H9 (cell line): ENCODE data around the gene HS3ST2. TPM values are rescaled to one million over a fixed set of nuclear protein-coding genes. Genes with fewer than 3 reads are reported as not detected.
"Not testable (repeated sequence)": the region's sequence is repeated elsewhere in the genome, so short reads cannot be mapped to it uniquely, and the experiment has no call there.

Experiments used
- DNase-seq: peaks from one replicate; pipeline ENCODE4 v3.0.0-alpha.2; 2017
- H2AFZ ChIP-seq: one replicate; pipeline ENCODE4 v1.6.1; 2013; ENCODE audit warnings: mild to moderate bottlenecking, low read length, control low read depth, moderate library complexity
- H2AK5ac ChIP-seq: 2 replicates; pipeline ENCODE4 v1.6.1; 2013; ENCODE audit warnings: low read length, control low read depth, mixed read lengths; ENCODE audit not compliant: insufficient read length
- H2BK120ac ChIP-seq: one replicate; pipeline ENCODE4 v1.6.1; 2013; ENCODE audit warnings: low read depth, mild to moderate bottlenecking, low read length, control low read depth, inconsistent platforms; ENCODE audit not compliant: poor library complexity, severe bottlenecking
- H2BK12ac ChIP-seq: 2 replicates; pipeline ENCODE4 v1.6.1; 2013; ENCODE audit warnings: low read length, control low read depth, mixed read lengths, low read depth; ENCODE audit not compliant: insufficient read length
- H2BK15ac ChIP-seq: 2 replicates; pipeline ENCODE4 v1.6.1; 2013; ENCODE audit warnings: low read depth, low read length, control low read depth
- H2BK20ac ChIP-seq: one replicate; pipeline ENCODE4 v1.6.1; 2013; ENCODE audit warnings: low read depth, mild to moderate bottlenecking, low read length, control low read depth, inconsistent platforms; ENCODE audit not compliant: poor library complexity, severe bottlenecking
- H2BK5ac ChIP-seq: 2 replicates; pipeline ENCODE4 v1.6.1; 2013; ENCODE audit warnings: low read length, control low read depth, mixed read lengths; ENCODE audit not compliant: insufficient read length
- H3K14ac ChIP-seq: 2 replicates; pipeline ENCODE4 v1.6.1; 2013; ENCODE audit warnings: low read length, control low read depth; ENCODE audit not compliant: insufficient read depth
- H3K18ac ChIP-seq: 2 replicates; pipeline ENCODE4 v1.6.1; 2013; ENCODE audit warnings: low read depth, mild to moderate bottlenecking, mixed read lengths, low read length, control low read depth; ENCODE audit not compliant: insufficient read length
- H3K23ac ChIP-seq: 2 replicates; pipeline ENCODE4 v1.6.1; 2013; ENCODE audit warnings: low read length, control low read depth, mixed read lengths, low read depth; ENCODE audit not compliant: insufficient read length
- H3K23me2 ChIP-seq: 2 replicates; pipeline ENCODE4 v1.6.1; 2013; ENCODE audit warnings: low read depth, mild to moderate bottlenecking, mixed read lengths, low read length, control low read depth; ENCODE audit not compliant: insufficient read length, poor library complexity, severe bottlenecking
- H3K27ac ChIP-seq: 2 replicates; pipeline ENCODE4 v1.5.1; 2013; ENCODE audit warnings: low read length, control low read depth, mixed read lengths, low read depth; ENCODE audit not compliant: insufficient read length
- H3K27me3 ChIP-seq: 2 replicates; pipeline ENCODE4 v1.6.1; 2013; ENCODE audit warnings: low read length, control low read depth, inconsistent platforms; ENCODE audit not compliant: insufficient read depth
- H3K4ac ChIP-seq: 2 replicates; pipeline ENCODE4 v1.6.1; 2013; ENCODE audit warnings: low read depth, mild to moderate bottlenecking, control low read depth, inconsistent platforms, low read length, moderate library complexity
- H3K4me1 ChIP-seq: 2 replicates; pipeline ENCODE4 v1.6.1; 2013; ENCODE audit warnings: low read length, control low read depth, inconsistent platforms; ENCODE audit not compliant: insufficient read depth
- H3K4me2 ChIP-seq: 2 replicates; pipeline ENCODE4 v1.6.1; 2013; ENCODE audit warnings: low read length, control low read depth, mixed read lengths; ENCODE audit not compliant: insufficient read length, insufficient read depth
- H3K56ac ChIP-seq: 2 replicates; pipeline ENCODE4 v1.6.1; 2013; ENCODE audit warnings: low read depth, mild to moderate bottlenecking, mixed read lengths, low read length, control low read depth; ENCODE audit not compliant: insufficient read length
- H3K79me1 ChIP-seq: 2 replicates; pipeline ENCODE4 v1.6.1; 2013; ENCODE audit warnings: low read depth, mild to moderate bottlenecking, moderate library complexity, low read length, control low read depth, inconsistent platforms; ENCODE audit not compliant: insufficient read depth, poor library complexity, severe bottlenecking
- H3K79me2 ChIP-seq: 2 replicates; pipeline ENCODE4 v1.6.1; 2013; ENCODE audit warnings: low read length, control low read depth, inconsistent platforms; ENCODE audit not compliant: insufficient read depth
- H3K9ac ChIP-seq: 2 replicates; pipeline ENCODE4 v1.6.1; 2013; ENCODE audit warnings: low read length, control low read depth, mixed read lengths; ENCODE audit not compliant: insufficient read length; ENCODE audit errors: extremely low read depth
- H3K9me3 ChIP-seq: one replicate; pipeline ENCODE4 v1.6.1; 2013; ENCODE audit warnings: low read depth, low read length, inconsistent platforms; ENCODE audit not compliant: control insufficient read depth
- H3T11ph ChIP-seq: one replicate; pipeline ENCODE4 v1.6.1; 2013; ENCODE audit warnings: mild to moderate bottlenecking, low read length, control low read depth, inconsistent platforms
- H4K20me1 ChIP-seq: one replicate; pipeline ENCODE4 v1.6.1; 2013; ENCODE audit not compliant: control insufficient read depth, insufficient read length, insufficient read depth
- H4K5ac ChIP-seq: 2 replicates; pipeline ENCODE4 v1.6.1; 2013; ENCODE audit warnings: low read depth, mild to moderate bottlenecking, mixed read lengths, low read length, control low read depth; ENCODE audit not compliant: insufficient read length
- H4K8ac ChIP-seq: replicated peaks from 2 replicates; pipeline ENCODE4 v1.6.1; 2013; ENCODE audit warnings: low read length, control low read depth, mixed read lengths, low read depth; ENCODE audit not compliant: insufficient read length
- H4K91ac ChIP-seq: 2 replicates; pipeline ENCODE4 v1.6.1; 2013; ENCODE audit warnings: low read depth, mild to moderate bottlenecking, moderate library complexity, mixed read lengths, low read length, control low read depth; ENCODE audit not compliant: insufficient read length
- H3K27ac Mint-ChIP-seq, 3 experiments: 2 replicates in 2 of 3; 3 replicates in 1 of 3; pipeline ENCODE4 v1.8.0; 2020 to 2021; ENCODE audit warnings: mixed read lengths in 3 of 3, mild to moderate bottlenecking in 1 of 3, moderate library complexity in 1 of 3
- H3K27me3 Mint-ChIP-seq: 2 replicates; pipeline ENCODE4 v1.8.0; 2021; ENCODE audit warnings: low read depth, mild to moderate bottlenecking, moderate library complexity, mixed read lengths
- H3K36me3 Mint-ChIP-seq, 3 experiments: 2 replicates in 2 of 3; 3 replicates in 1 of 3; pipeline ENCODE4 v1.8.0; 2020 to 2021; ENCODE audit warnings: low read depth in 3 of 3, mixed read lengths in 3 of 3; ENCODE audit not compliant: insufficient read depth in 1 of 3
- H3K4me1 Mint-ChIP-seq, 2 experiments: 2 replicates each; pipeline ENCODE4 v1.8.0; 2020; ENCODE audit warnings: mixed read lengths in 2 of 2
- H3K4me3 Mint-ChIP-seq, 2 experiments: 2 replicates in 1 of 2; 3 replicates in 1 of 2; pipeline ENCODE4 v1.8.0; 2020 to 2021; ENCODE audit warnings: mild to moderate bottlenecking in 2 of 2, mixed read lengths in 2 of 2, moderate library complexity in 1 of 2
- H3K9me3 Mint-ChIP-seq, 2 experiments: 2 replicates in 1 of 2; 3 replicates in 1 of 2; pipeline ENCODE4 v1.8.0; 2020; ENCODE audit warnings: mild to moderate bottlenecking in 2 of 2, mixed read lengths in 2 of 2, moderate library complexity in 1 of 2
- CTCF ChIP-seq: fragments of 200-600 bp; sonication (generic); conservative IDR thresholded peaks from 3 replicates; pipeline ENCODE4 v1.8.0; 2021; ENCODE audit warnings: antibody characterized with exemption, mild to moderate bottlenecking
- WGBS: extraction: QIAGEN DNeasy Blood & Tissue Kit; methylation state at CpG from one replicate; pipeline ENCODE4 v1.1.7; 2013; ENCODE audit warnings: missing lambda C conversion rate, low lambda C conversion rate, mixed read lengths; ENCODE audit not compliant: insufficient read length; ENCODE audit errors: extremely low coverage; 5-methylcytosine and 5-hydroxymethylcytosine counted together
- total RNA-seq: library from RNA; stranded (reverse); gene quantifications from 2 replicates; pipeline ENCODE4 v1.2.1, GENCODE V29; 2021

The HS3ST2 gene
- total RNA-seq, 1 experiment from 2014 or later, result 3.1 TPM

- H4K8ac ChIP-seq, result no peak overlapping the region
- no peaks in the 10 kb centered on the region for H3K79me2 ChIP-seq
- no peak for DNase-seq
- H3K79me1 ChIP-seq, result no peaks in the 10 kb centered on the region
- no peak overlapping the region for H2AK5ac ChIP-seq
- no peak overlapping the region for H3K18ac ChIP-seq
- no peak overlapping the region for H2BK120ac ChIP-seq
- no peaks in the 10 kb centered on the region for H3K9me3 Mint-ChIP-seq
- no peak overlapping the region for H2BK5ac ChIP-seq
- H4K5ac ChIP-seq, result no peak overlapping the region
- no peak overlapping the region for H3K56ac ChIP-seq
- no peak overlapping the region for H3K4me3 Mint-ChIP-seq
- no peak overlapping the region for H2BK15ac ChIP-seq
- H4K91ac ChIP-seq, result no peak overlapping the region
- no CpG with 5 or more reads among the region's 3 CpGs for WGBS
- no peaks in the 10 kb centered on the region for H3K9me3 ChIP-seq
- no peaks in the 10 kb centered on the region; the same call in 1 of the 2 replicates for H3K4me1 ChIP-seq
- H2AFZ ChIP-seq, result no peak overlapping the region
- H3K4ac ChIP-seq, result no peak overlapping the region
- no peak overlapping the region for H3K9ac ChIP-seq
- H3K36me3 Mint-ChIP-seq, result no peaks in the 10 kb centered on the region
- no peak overlapping the region; the same call in 1 of the 2 replicates for H3K14ac ChIP-seq
- H4K20me1 ChIP-seq, result no peaks in the 10 kb centered on the region
- no peak overlapping the region for H2BK20ac ChIP-seq
- no peaks in the 10 kb centered on the region for H3K27me3 ChIP-seq
- H3K23me2 ChIP-seq, result no peaks in the 10 kb centered on the region
- no peak overlapping the region for H2BK12ac ChIP-seq
- H3K23ac ChIP-seq, result no peak overlapping the region
- peaks cover 11 to 13% of the 10 kb centered on the region in 2 experiments for H3K4me1 Mint-ChIP-seq
- no peaks in the 10 kb centered on the region for H3K27me3 Mint-ChIP-seq
- TF ChIP-seq CTCF, result no peak
- no peak overlapping the region for H3K4me2 ChIP-seq
- H3K27ac ChIP-seq, result no peak overlapping the region
- H3T11ph ChIP-seq, result no peak overlapping the region
- H3K27ac Mint-ChIP-seq, result 0 out of 7 replicates have a peak overlapping the region, but pooled peaks of 2 of the 3 experiments have one; percentile 3 to 13
These were observed 24.7 kb downstream of the HS3ST2 start for GRCh38 chr16:22838681-22839080.

GRCh38 chr16:22842031-22842430, 28.1 kb downstream of the HS3ST2 start:
- H3K23me2 ChIP-seq, H3K4ac ChIP-seq, H3K27ac ChIP-seq, H3K23ac ChIP-seq, H4K8ac ChIP-seq, H3K14ac ChIP-seq, H3K56ac ChIP-seq, H3K4me3 Mint-ChIP-seq, H3K4me1 ChIP-seq, H3K27me3 Mint-ChIP-seq, H3K4me2 ChIP-seq, H2BK12ac ChIP-seq, H4K5ac ChIP-seq, H3K9ac ChIP-seq, H2BK5ac ChIP-seq, DNase-seq, H4K91ac ChIP-seq, H2BK120ac ChIP-seq, H3K79me1 ChIP-seq, H3K27me3 ChIP-seq, H3K18ac ChIP-seq, H3K36me3 Mint-ChIP-seq, H2AK5ac ChIP-seq, H2AFZ ChIP-seq, H3K79me2 ChIP-seq, H3T11ph ChIP-seq, H3K9me3 ChIP-seq, H2BK15ac ChIP-seq, H3K27ac Mint-ChIP-seq, H2BK20ac ChIP-seq, H4K20me1 ChIP-seq, H3K9me3 Mint-ChIP-seq: not testable (repeated sequence)
- H3K4me1 Mint-ChIP-seq, result peaks cover 14 to 17% of the 10 kb centered on the region in 2 experiments
- no CpG with 5 or more reads among the region's 4 CpGs for WGBS
